Subcutaneous adipose tissue (tissue), 4 donors: ENCODE measurements around the gene IPCEF1. TPM values are rescaled to one million over a fixed set of nuclear protein-coding genes. Genes with fewer than 3 reads are reported as not detected.

Experiments
- total RNA-seq, 4 donors: library from RNA; depleted of rRNA; stranded (reverse); fragments of >200 nt; gene quantifications; one replicate each; pipeline ENCODE4 v1.1.0, GENCODE V29; 2016
- TF ChIP-seq, protein P1 (sequence below): fragments of 450-650 bp; IDR thresholded peaks from one replicate; pipeline ENCODE4 v1.5.1; 2016; ENCODE audit warnings: low read depth, mild to moderate bottlenecking, control low read depth, antibody characterized with exemption, moderate library complexity

Gene IPCEF1
- total RNA-seq, 4 donors from 2014 or later = 0.82 to 2.9 (median 1.5) TPM

DNA sequence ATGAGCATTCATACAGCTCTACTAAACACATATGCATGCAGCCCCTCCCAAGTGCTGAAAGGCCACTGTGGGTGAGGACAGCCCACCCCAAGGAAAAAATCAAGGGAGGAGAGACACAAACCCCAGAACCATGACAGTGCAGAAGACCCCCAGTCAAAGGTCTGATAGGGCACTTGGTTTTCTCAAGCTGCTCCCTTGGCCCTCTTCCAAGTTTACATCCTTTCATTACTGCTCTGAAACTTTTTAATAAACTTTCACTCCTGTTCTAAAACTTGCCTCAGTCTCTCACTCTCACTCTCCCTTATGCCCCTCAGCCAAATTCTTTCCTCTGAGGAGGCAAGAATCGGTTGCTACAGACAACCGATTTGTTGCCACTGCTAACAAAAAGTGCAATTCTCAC lies 24.9 kb downstream of the IPCEF1 start:
- TF ChIP-seq, protein P1, sequence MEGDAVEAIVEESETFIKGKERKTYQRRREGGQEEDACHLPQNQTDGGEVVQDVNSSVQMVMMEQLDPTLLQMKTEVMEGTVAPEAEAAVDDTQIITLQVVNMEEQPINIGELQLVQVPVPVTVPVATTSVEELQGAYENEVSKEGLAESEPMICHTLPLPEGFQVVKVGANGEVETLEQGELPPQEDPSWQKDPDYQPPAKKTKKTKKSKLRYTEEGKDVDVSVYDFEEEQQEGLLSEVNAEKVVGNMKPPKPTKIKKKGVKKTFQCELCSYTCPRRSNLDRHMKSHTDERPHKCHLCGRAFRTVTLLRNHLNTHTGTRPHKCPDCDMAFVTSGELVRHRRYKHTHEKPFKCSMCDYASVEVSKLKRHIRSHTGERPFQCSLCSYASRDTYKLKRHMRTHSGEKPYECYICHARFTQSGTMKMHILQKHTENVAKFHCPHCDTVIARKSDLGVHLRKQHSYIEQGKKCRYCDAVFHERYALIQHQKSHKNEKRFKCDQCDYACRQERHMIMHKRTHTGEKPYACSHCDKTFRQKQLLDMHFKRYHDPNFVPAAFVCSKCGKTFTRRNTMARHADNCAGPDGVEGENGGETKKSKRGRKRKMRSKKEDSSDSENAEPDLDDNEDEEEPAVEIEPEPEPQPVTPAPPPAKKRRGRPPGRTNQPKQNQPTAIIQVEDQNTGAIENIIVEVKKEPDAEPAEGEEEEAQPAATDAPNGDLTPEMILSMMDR = no peak

DNA sequence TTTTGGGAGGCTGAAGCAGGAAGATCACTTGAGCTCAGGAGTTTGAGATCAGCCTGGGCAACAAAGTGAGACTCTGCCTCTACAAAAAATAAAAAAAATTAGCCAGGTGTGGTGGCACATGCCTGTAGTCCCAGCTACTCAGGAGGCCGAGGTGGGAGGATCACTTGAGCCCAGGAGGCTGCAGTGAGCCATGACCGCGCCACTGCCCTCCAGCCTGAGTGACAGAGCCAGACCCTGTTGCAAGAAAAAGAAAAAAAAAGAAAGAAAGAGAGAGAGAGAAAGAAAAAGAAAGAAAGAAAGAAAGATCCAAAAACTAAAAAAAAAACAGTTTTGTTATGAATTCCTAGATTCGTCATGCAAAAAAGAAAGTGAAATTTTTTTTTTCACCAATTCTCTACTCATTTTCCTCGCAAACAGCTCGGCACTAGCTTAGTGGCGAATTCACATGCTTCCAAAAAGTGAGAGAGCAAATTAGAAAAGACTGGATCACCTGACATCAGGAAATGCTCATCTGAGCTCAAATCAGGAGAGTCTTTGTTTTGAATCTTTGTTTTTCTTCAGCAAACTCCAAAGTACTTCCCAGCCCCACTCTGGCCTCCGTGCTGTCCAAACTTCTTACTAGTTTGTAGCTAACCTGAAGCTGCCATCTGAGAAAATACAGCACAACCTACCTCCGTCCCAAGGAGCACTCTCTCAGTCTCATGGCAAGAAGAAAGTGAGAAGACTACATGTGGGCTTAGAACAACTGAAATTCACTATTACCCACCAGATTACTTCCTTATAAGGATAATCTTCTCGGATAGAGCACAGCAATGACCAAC lies 27.0 kb downstream of the IPCEF1 start:
- TF ChIP-seq, protein P1 = no peak

DNA sequence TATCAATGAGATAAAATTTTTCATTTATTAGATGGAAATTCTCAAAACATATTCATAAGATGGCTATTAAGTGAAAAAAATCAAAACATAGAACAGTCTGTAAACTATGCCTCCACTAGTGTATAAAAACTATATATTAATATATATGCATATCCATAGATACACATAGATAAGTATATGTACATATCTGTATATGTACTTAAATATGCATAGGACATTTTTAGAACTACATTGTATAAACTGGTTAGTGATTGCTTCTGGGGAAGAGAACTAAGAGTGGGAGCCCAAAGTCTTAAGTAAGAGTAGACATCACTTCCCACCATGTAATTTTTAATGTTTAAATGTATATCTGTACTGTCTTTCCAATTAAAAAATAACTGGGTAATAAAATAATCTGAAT lies 31.5 kb downstream of the IPCEF1 start:
- TF ChIP-seq, protein P1 = no peak

DNA sequence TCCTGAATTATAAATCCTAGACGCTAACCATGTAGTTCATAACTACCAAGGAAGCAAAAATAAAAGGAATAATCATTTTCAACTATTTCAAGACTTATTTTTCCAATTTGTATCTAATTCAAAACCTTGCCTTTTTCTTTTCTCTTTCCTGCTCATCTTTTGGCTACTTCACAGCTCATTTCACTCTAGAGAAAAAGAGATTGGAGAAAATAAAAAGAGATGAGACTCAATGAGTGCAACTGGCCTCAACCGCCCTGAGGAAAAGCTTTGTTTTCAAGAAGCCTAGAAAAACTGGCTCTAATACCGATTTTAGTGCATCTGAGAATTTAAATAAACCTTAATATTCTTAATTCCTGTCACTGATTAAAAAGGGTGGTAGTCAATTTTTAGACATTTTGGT lies 36.4 kb downstream of the IPCEF1 start:
- TF ChIP-seq, protein P1 = no peak

DNA sequence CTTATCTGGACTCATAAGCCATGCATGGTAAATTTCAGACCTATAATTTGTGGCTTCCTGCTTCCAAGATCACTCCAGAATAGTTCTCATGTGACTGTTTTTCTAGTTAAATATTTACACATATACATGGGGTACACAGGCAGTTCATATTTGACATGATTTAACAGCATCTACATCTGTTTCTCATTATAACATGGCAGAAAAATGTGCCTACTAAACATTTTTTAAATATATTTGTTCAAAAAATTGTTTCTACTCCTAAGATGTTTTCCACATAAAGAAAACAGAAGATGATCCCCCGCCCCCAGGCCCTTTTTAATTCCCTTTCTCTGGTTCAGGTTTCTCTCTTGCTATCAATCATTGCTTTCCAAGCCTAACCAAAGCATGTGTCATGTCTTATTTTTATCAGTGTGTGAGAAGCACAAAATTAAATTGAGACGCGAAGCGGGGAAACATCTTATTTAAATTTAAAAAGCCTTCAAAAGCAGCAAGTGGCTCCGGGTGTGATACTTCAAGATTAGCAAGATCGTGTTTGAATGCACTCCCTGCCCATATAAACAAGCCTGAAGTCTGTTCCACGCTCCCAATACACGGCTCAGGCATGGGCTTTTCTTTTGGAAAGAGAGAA lies 37.3 kb downstream of the IPCEF1 start:
- TF ChIP-seq, protein P1 = no peak

DNA sequence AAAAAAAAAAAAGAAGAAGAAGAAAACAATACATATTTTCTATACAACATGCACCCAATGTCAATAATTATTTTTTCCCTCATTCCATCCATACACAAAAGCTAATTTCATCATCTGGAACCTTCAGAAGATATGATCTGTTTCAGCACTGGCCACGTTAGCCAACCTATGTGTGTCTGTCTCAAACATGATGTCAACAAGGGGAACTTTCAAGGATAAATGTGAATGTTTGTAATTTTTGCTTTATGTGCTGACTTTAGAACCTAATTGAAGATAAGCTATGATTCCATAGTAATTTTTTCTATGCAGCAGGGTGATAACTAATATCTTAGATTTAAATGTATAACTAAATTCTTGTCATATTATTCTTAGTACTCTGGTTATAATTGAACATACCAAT lies 37.9 kb downstream of the IPCEF1 start:
- TF ChIP-seq, protein P1 = no peak

DNA sequence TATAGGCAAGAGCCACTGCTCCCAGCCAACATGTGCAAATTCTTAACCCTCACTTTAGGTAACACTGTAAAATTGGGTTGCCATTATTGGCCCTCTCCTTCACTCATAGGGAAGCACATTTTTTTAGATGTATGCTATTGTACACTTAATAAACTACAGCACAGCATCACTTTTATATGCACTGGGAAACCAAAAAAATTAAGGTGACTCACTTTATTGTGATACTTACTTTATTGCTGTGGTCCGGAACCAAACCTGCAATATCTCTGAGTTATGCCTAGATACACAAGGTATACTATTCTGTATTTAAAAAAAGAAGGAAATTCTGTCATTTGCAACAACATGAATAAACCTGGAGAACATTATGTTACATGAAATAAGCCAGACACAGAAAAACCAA lies 40.5 kb downstream of the IPCEF1 start:
- TF ChIP-seq, protein P1 = no peak
